ENCODE measurements around the gene SNX9.
"Not testable (repeated sequence)": the region's sequence is repeated elsewhere in the genome, so short reads cannot be mapped to it uniquely, and the experiment has no call there.

SNX9 gene

GRCh38 chr6:157789297-157789696 is 33.7 kb upstream of the SNX9 start:
- Mint-ChIP-seq H3K4me1 (no peaks in the 10 kb centered on the region), H3K27me3 (ENCODE audit: low read depth, poor library complexity) (peaks cover 7% of the 10 kb centered on the region), H3K36me3 (ENCODE audit: low read depth) (no peaks in the 10 kb centered on the region), H3K9me3 (peaks cover 4% of the 10 kb centered on the region), H3K27ac (no peak overlapping the region), H3K4me3 (no peak overlapping the region)
- TF ChIP-seq CTCF (IDR thresholded peaks at IDR 0.05): no peak
- no peak for DNase-seq

GRCh38 chr6:157789861-157790260 is 33.2 kb upstream of the SNX9 start:
- DNase-seq: no peak

GRCh38 chr6:157790548-157791160 is 32.4 kb upstream of the SNX9 start:
- DNase-seq: no peak
- Mint-ChIP-seq H3K4me1 (no peaks in the 10 kb centered on the region), H3K4me3 (no peak overlapping the region), H3K36me3 (ENCODE audit: low read depth) (no peaks in the 10 kb centered on the region), H3K9me3 (peaks cover 4% of the 10 kb centered on the region), H3K27ac (no peak overlapping the region), H3K27me3 (ENCODE audit: low read depth, poor library complexity) (peaks cover 7% of the 10 kb centered on the region)
- no peak for TF ChIP-seq CTCF (IDR thresholded peaks at IDR 0.05)

More at GRCh38 chr6:157789861-157790260, 33.2 kb upstream of the SNX9 start:
- Mint-ChIP-seq H3K4me1 (no peaks in the 10 kb centered on the region), H3K36me3 (ENCODE audit: low read depth) (no peaks in the 10 kb centered on the region), H3K9me3 (peaks cover 4% of the 10 kb centered on the region), H3K27ac (no peak overlapping the region), H3K4me3 (no peak overlapping the region), H3K27me3 (ENCODE audit: low read depth, poor library complexity) (peaks cover 7% of the 10 kb centered on the region)
- TF ChIP-seq CTCF (IDR thresholded peaks at IDR 0.05): no peak

- no peak overlapping the region for H3K27ac Mint-ChIP-seq
- no peaks in the 10 kb centered on the region for H3K36me3 Mint-ChIP-seq (ENCODE audit: low read depth)
- peaks cover 4% of the 10 kb centered on the region for H3K9me3 Mint-ChIP-seq
- H3K27me3 Mint-ChIP-seq (ENCODE audit: low read depth, poor library complexity): peaks cover 7% of the 10 kb centered on the region
- TF ChIP-seq CTCF (IDR thresholded peaks at IDR 0.05): no peak
- H3K4me1 Mint-ChIP-seq: no peaks in the 10 kb centered on the region
- no peak for DNase-seq
- no peak overlapping the region for H3K4me3 Mint-ChIP-seq
Measured at GRCh38 chr6:157791450-157791849, 31.6 kb upstream of the SNX9 start.

GRCh38 chr6:157792671-157793070 is 30.4 kb upstream of the SNX9 start:
- TF ChIP-seq CTCF (IDR thresholded peaks at IDR 0.05): no peak
- no peak overlapping the region for H3K4me3 Mint-ChIP-seq
- H3K36me3 Mint-ChIP-seq (ENCODE audit: low read depth): no peaks in the 10 kb centered on the region
- DNase-seq: no peak
- peaks cover 3% of the 10 kb centered on the region for H3K27me3 Mint-ChIP-seq (ENCODE audit: low read depth, poor library complexity)
- H3K4me1 Mint-ChIP-seq: no peaks in the 10 kb centered on the region
- H3K9me3 Mint-ChIP-seq: peaks cover 4% of the 10 kb centered on the region
- H3K27ac Mint-ChIP-seq: no peak overlapping the region

- H3K4me3 Mint-ChIP-seq; H3K36me3 Mint-ChIP-seq (ENCODE audit: low read depth); DNase-seq; H3K27ac Mint-ChIP-seq; H3K9me3 Mint-ChIP-seq; H3K4me1 Mint-ChIP-seq; H3K27me3 Mint-ChIP-seq (ENCODE audit: low read depth, poor library complexity): not testable (repeated sequence)
Measured at GRCh38 chr6:157794012-157794411, 29.0 kb upstream of the SNX9 start.
